COR-L47 (cell line): ENCODE measurements around the gene EPHB1.

ENCODE experiments used
- DNase-seq: peaks from one replicate; lab custom pipeline; 2025; lab: John Stamatoyannopoulos, UW

The EPHB1 gene

GRCh38 chr3:135050536-135050935 lies 255.5 kb downstream of the EPHB1 start:
- DNase-seq: no peak

GRCh38 chr3:135051409-135051973 lies 256.4 kb downstream of the EPHB1 start:
- no peak for DNase-seq

- DNase-seq: no peak
Measured at GRCh38 chr3:135055449-135055848, 260.4 kb downstream of the EPHB1 start.

- no peak for DNase-seq
Measured at GRCh38 chr3:135056084-135056730, 261.1 kb downstream of the EPHB1 start.

GRCh38 chr3:135056733-135057310 lies 261.8 kb downstream of the EPHB1 start:
- DNase-seq: no peak

- no peak for DNase-seq
Measured at GRCh38 chr3:135057996-135058395, 262.9 kb downstream of the EPHB1 start.

- no peak for DNase-seq
Measured at GRCh38 chr3:135059580-135059979, 264.5 kb downstream of the EPHB1 start.

GRCh38 chr3:135066844-135067727 lies 272.0 kb downstream of the EPHB1 start:
- DNase-seq: peak; percentile 62

- DNase-seq: no peak
Measured at GRCh38 chr3:135068011-135068410, 273.0 kb downstream of the EPHB1 start.

GRCh38 chr3:135069406-135069805 lies 274.3 kb downstream of the EPHB1 start:
- no peak for DNase-seq

- DNase-seq: no peak
Measured at GRCh38 chr3:135071483-135071882, 276.4 kb downstream of the EPHB1 start.

- no peak for DNase-seq
Measured at GRCh38 chr3:135072431-135072830, 277.4 kb downstream of the EPHB1 start.

- DNase-seq: no peak
Measured at GRCh38 chr3:135075157-135075556, 280.1 kb downstream of the EPHB1 start.

- DNase-seq: no peak
Measured at GRCh38 chr3:135076341-135076740, 281.3 kb downstream of the EPHB1 start.

- no peak for DNase-seq
Measured at GRCh38 chr3:135077186-135077585, 282.1 kb downstream of the EPHB1 start.

GRCh38 chr3:135078283-135078682 lies 283.2 kb downstream of the EPHB1 start:
- no peak for DNase-seq

GRCh38 chr3:135079095-135079494 lies 284.0 kb downstream of the EPHB1 start:
- no peak for DNase-seq

GRCh38 chr3:135081451-135081850 lies 286.4 kb downstream of the EPHB1 start:
- DNase-seq: no peak

GRCh38 chr3:135081856-135082434 lies 286.9 kb downstream of the EPHB1 start:
- DNase-seq: no peak

GRCh38 chr3:135082706-135083105 lies 287.6 kb downstream of the EPHB1 start:
- DNase-seq: no peak

- peak; percentile 87 for DNase-seq
Measured at GRCh38 chr3:135083179-135083578, 288.1 kb downstream of the EPHB1 start.

GRCh38 chr3:135083756-135084155 lies 288.7 kb downstream of the EPHB1 start:
- DNase-seq: peak; percentile 26
